Mesendoderm (in vitro differentiated cells): Measurements from ENCODE around the gene RASA4.
"Not testable (repeated sequence)": the region's sequence is repeated elsewhere in the genome, so short reads cannot be mapped to it uniquely, and the experiment has no call there.

Source experiments
- DNase-seq: peaks from one replicate; pipeline ENCODE4 v3.0.0; 2013
- H2AK5ac ChIP-seq: 2 replicates; pipeline ENCODE4 v1.6.1; 2013; ENCODE audit warnings: low read length, inconsistent platforms
- H2BK120ac ChIP-seq: 2 replicates; pipeline ENCODE4 v1.6.1; 2013; ENCODE audit warnings: low read depth, mild to moderate bottlenecking, low read length, moderate library complexity, mixed read lengths
- H2BK15ac ChIP-seq: replicated peaks from 2 replicates; pipeline ENCODE4 v1.6.1; 2013; ENCODE audit warnings: low read depth, mild to moderate bottlenecking, moderate library complexity
- H2BK5ac ChIP-seq: 2 replicates; pipeline ENCODE4 v1.6.1; 2013; ENCODE audit warnings: low read length, inconsistent platforms
- H3K18ac ChIP-seq: 2 replicates; pipeline ENCODE4 v1.6.1; 2013; ENCODE audit warnings: mild to moderate bottlenecking, low read length, mixed read lengths
- H3K23ac ChIP-seq: one replicate; pipeline ENCODE4 v1.6.1; 2013; ENCODE audit warnings: low read length
- H3K27ac ChIP-seq: 2 replicates; pipeline ENCODE4 v1.5.1; 2013; ENCODE audit warnings: low read depth, mild to moderate bottlenecking, inconsistent platforms, low read length, moderate library complexity
- H3K27me3 ChIP-seq: 2 replicates; pipeline ENCODE4 v1.6.1; 2013; ENCODE audit warnings: low read length, control low read depth, mild to moderate bottlenecking, inconsistent platforms; ENCODE audit not compliant: insufficient read depth, poor library complexity
- H3K36me3 ChIP-seq: 2 replicates; pipeline ENCODE4 v1.6.1; 2013; ENCODE audit warnings: low read length, inconsistent platforms; ENCODE audit not compliant: control insufficient read depth, insufficient read depth
- H3K4ac ChIP-seq: one replicate; pipeline ENCODE4 v1.6.1; 2013; ENCODE audit warnings: low read depth, mild to moderate bottlenecking, low read length, moderate library complexity
- H3K4me1 ChIP-seq: 2 replicates; pipeline ENCODE4 v1.6.1; 2013; ENCODE audit warnings: low read depth, low read length, inconsistent platforms; ENCODE audit not compliant: control insufficient read depth
- H3K4me2 ChIP-seq: 2 replicates; pipeline ENCODE4 v1.6.1; 2013; ENCODE audit warnings: low read length
- H3K4me3 ChIP-seq: 2 replicates; pipeline ENCODE4 v1.5.1; 2013; ENCODE audit warnings: mild to moderate bottlenecking, low read length
- H3K56ac ChIP-seq: one replicate; pipeline ENCODE4 v1.6.1; 2013; ENCODE audit warnings: low read length
- H3K79me1 ChIP-seq: 2 replicates; pipeline ENCODE4 v1.6.1; 2013; ENCODE audit warnings: low read length, inconsistent platforms
- H3K79me2 ChIP-seq: 2 replicates; pipeline ENCODE4 v1.6.1; 2013; ENCODE audit warnings: mild to moderate bottlenecking, low read length; ENCODE audit not compliant: control insufficient read depth, insufficient read depth
- H3K9ac ChIP-seq: 2 replicates; pipeline ENCODE4 v1.6.1; 2013; ENCODE audit warnings: low read length, inconsistent platforms
- H4K5ac ChIP-seq: one replicate; pipeline ENCODE4 v1.6.1; 2013; ENCODE audit warnings: low read length
- H4K8ac ChIP-seq: one replicate; pipeline ENCODE4 v1.6.1; 2013; ENCODE audit warnings: low read depth, mild to moderate bottlenecking, control low read depth, low read length, moderate library complexity
- WGBS: extraction: QIAGEN DNeasy Blood & Tissue Kit; methylation state at CpG from one replicate; pipeline ENCODE4 v1.1.7; 2013; ENCODE audit warnings: low lambda C conversion rate, missing lambda C conversion rate; ENCODE audit not compliant: insufficient coverage; ENCODE audit errors: extremely low coverage; 5-methylcytosine and 5-hydroxymethylcytosine counted together

Gene RASA4

GRCh38 chr7:102544372-102544771, 72.2 kb downstream of the RASA4 start:
- not testable (repeated sequence) for H4K8ac ChIP-seq, H3K9ac ChIP-seq, H3K56ac ChIP-seq, DNase-seq, H2BK120ac ChIP-seq, H3K18ac ChIP-seq, H3K79me2 ChIP-seq, H3K4ac ChIP-seq, H3K4me3 ChIP-seq, H3K27me3 ChIP-seq, H3K23ac ChIP-seq, H2AK5ac ChIP-seq, H4K5ac ChIP-seq, H3K27ac ChIP-seq, H2BK15ac ChIP-seq, H3K4me2 ChIP-seq, H3K36me3 ChIP-seq, H3K79me1 ChIP-seq, H2BK5ac ChIP-seq, H3K4me1 ChIP-seq
- WGBS: no CpG with 5 or more reads among the region's 1 CpG

- not testable (repeated sequence) for H2BK120ac ChIP-seq, H3K4ac ChIP-seq, H4K5ac ChIP-seq, H3K56ac ChIP-seq, H2AK5ac ChIP-seq, H2BK15ac ChIP-seq, DNase-seq, H3K18ac ChIP-seq, H3K4me1 ChIP-seq, H3K79me2 ChIP-seq, H3K9ac ChIP-seq, H3K4me3 ChIP-seq, H3K23ac ChIP-seq, H3K27me3 ChIP-seq, H4K8ac ChIP-seq, H3K4me2 ChIP-seq, H2BK5ac ChIP-seq, H3K27ac ChIP-seq, H3K36me3 ChIP-seq, H3K79me1 ChIP-seq
- no CpG with 5 or more reads among the region's 8 CpGs for WGBS
These were observed 73.0 kb downstream of the RASA4 start, which contains the start of gene UPK3BL2 for GRCh38 chr7:102543596-102543995. Gene UPK3BL2, minus strand, starts transcription at chr7:102543696. Its CDS starts 60 bp downstream, at chr7:102543636.

GRCh38 chr7:102542771-102543170, 73.8 kb downstream of the RASA4 start:
- not testable (repeated sequence) for DNase-seq, H3K79me2 ChIP-seq, H3K4me2 ChIP-seq, H2AK5ac ChIP-seq, H3K56ac ChIP-seq, H3K9ac ChIP-seq, H3K36me3 ChIP-seq, H3K4ac ChIP-seq, H4K8ac ChIP-seq, H3K27me3 ChIP-seq, H3K79me1 ChIP-seq, H3K18ac ChIP-seq, H2BK15ac ChIP-seq, H3K27ac ChIP-seq, H4K5ac ChIP-seq, H2BK5ac ChIP-seq, H3K4me3 ChIP-seq, H3K23ac ChIP-seq, H3K4me1 ChIP-seq, H2BK120ac ChIP-seq
- WGBS: no CpG with 5 or more reads among the region's 11 CpGs

- not testable (repeated sequence) for H4K8ac ChIP-seq, H3K4me3 ChIP-seq, H4K5ac ChIP-seq, DNase-seq, H3K4me1 ChIP-seq, H3K36me3 ChIP-seq, H3K27ac ChIP-seq, H2BK120ac ChIP-seq, H3K18ac ChIP-seq, H3K9ac ChIP-seq, H2BK15ac ChIP-seq, H3K56ac ChIP-seq, H3K4me2 ChIP-seq, H3K79me1 ChIP-seq, H3K4ac ChIP-seq, H3K27me3 ChIP-seq, H2AK5ac ChIP-seq, H3K23ac ChIP-seq, H2BK5ac ChIP-seq, H3K79me2 ChIP-seq
- WGBS: no CpG with 5 or more reads among the region's 8 CpGs
These were observed 74.5 kb downstream of the RASA4 start for GRCh38 chr7:102542083-102542482.

- H3K27me3 ChIP-seq, H3K4me1 ChIP-seq, H2BK5ac ChIP-seq, H3K4ac ChIP-seq, H4K5ac ChIP-seq, DNase-seq, H3K23ac ChIP-seq, H3K4me2 ChIP-seq, H3K79me2 ChIP-seq, H3K27ac ChIP-seq, H3K4me3 ChIP-seq, H2BK15ac ChIP-seq, H2BK120ac ChIP-seq, H4K8ac ChIP-seq, H3K36me3 ChIP-seq, H3K79me1 ChIP-seq, H3K18ac ChIP-seq, H3K56ac ChIP-seq, H3K9ac ChIP-seq, H2AK5ac ChIP-seq: not testable (repeated sequence)
- no CpG with 5 or more reads among the region's 6 CpGs for WGBS
These were observed 76.0 kb downstream of the RASA4 start for GRCh38 chr7:102540604-102541003.

- H4K8ac ChIP-seq, DNase-seq, H2BK15ac ChIP-seq, H2BK120ac ChIP-seq, H3K4me1 ChIP-seq, H3K23ac ChIP-seq, H3K9ac ChIP-seq, H3K4me2 ChIP-seq, H3K79me2 ChIP-seq, H3K27me3 ChIP-seq, H3K4me3 ChIP-seq, H2AK5ac ChIP-seq, H3K4ac ChIP-seq, H3K79me1 ChIP-seq, H3K56ac ChIP-seq, H3K36me3 ChIP-seq, H3K18ac ChIP-seq, H2BK5ac ChIP-seq, H3K27ac ChIP-seq, H4K5ac ChIP-seq: not testable (repeated sequence)
- no CpG with 5 or more reads among the region's 8 CpGs for WGBS
These were observed 81.4 kb downstream of the RASA4 start for GRCh38 chr7:102535062-102535615.
